OCI-LY3 (cell line): ENCODE measurements around the gene INAFM1.
"Not testable (repeated sequence)": the region's sequence is repeated elsewhere in the genome, so short reads cannot be mapped to it uniquely, and the experiment has no call there.

ENCODE experiments used
- H2AFZ ChIP-seq: fragments of 200-600, 300-600 bp; shearing (Covaris generic); 2 replicates; pipeline ENCODE4 v1.6.0; 2014; ENCODE audit warnings: antibody characterized with exemption, low read depth, low read length
- H3K27ac ChIP-seq: fragments of 200-600, 300-600 bp; sonication (generic); 2 replicates; pipeline ENCODE4 v1.5.1; 2014; ENCODE audit warnings: mild to moderate bottlenecking, low read length, moderate library complexity, mixed read lengths
- H3K27me3 ChIP-seq: fragments of 200-600, 300-600 bp; sonication (generic); 2 replicates; pipeline ENCODE4 v1.6.1; 2014; ENCODE audit warnings: low read depth, low read length, mixed read lengths
- H3K36me3 ChIP-seq: fragments of 200-600, 300-600 bp; sonication (generic); replicated peaks from 2 replicates; pipeline ENCODE3; 2014; ENCODE audit warnings: low read depth, low read length, mixed read lengths
- H3K4me1 ChIP-seq: fragments of 300-600, 200-600 bp; sonication (generic); 2 replicates; pipeline ENCODE4 v1.6.1; 2014; ENCODE audit warnings: low read length, mixed read lengths
- H3K4me2 ChIP-seq: fragments of 200-600, 300-600 bp; sonication (generic); 2 replicates; pipeline ENCODE4 v1.6.1; 2014; ENCODE audit warnings: low read length, mixed read lengths
- H3K4me3 ChIP-seq: fragments of 300-600, 200-600 bp; sonication (generic); 2 replicates; pipeline ENCODE4 v1.5.1; 2014; ENCODE audit warnings: antibody characterized with exemption, mild to moderate bottlenecking, low read length, moderate library complexity
- H3K79me2 ChIP-seq: fragments of 300-600, 200-600 bp; shearing (Covaris generic); 2 replicates; pipeline ENCODE4 v1.6.1; 2014; ENCODE audit warnings: mild to moderate bottlenecking, low read length, mixed read lengths
- H3K9ac ChIP-seq: fragments of 300-600, 200-600 bp; shearing (Covaris generic); 2 replicates; pipeline ENCODE4 v1.6.0; 2014; ENCODE audit warnings: mild to moderate bottlenecking, low read length, moderate library complexity
- H3K9me3 ChIP-seq: fragments of 200-600, 300-600 bp; shearing (Covaris generic); 2 replicates; pipeline ENCODE4 v1.6.1; 2014; ENCODE audit warnings: low read length, mixed read lengths; ENCODE audit not compliant: insufficient read depth
- H4K20me1 ChIP-seq: fragments of 200-600, 300-600 bp; sonication (generic); 2 replicates; pipeline ENCODE4 v1.6.1; 2016; ENCODE audit warnings: low read length, mixed read lengths; ENCODE audit not compliant: insufficient read depth
- EZH2phosphoT487 ChIP-seq: fragments of 200-600 bp; shearing (Covaris generic); IDR thresholded peaks from 2 replicates; pipeline ENCODE4 v1.6.1; 2018; ENCODE audit warnings: antibody characterized with exemption, mixed run types, low read depth
- TF ChIP-seq, protein P1 (sequence below): fragments of 200-600, 300-600 bp; sonication (generic); IDR thresholded peaks from 2 replicates; pipeline ENCODE4 v1.5.1; 2014; ENCODE audit warnings: antibody characterized with exemption, low read length, low read depth

The INAFM1 gene

DNA sequence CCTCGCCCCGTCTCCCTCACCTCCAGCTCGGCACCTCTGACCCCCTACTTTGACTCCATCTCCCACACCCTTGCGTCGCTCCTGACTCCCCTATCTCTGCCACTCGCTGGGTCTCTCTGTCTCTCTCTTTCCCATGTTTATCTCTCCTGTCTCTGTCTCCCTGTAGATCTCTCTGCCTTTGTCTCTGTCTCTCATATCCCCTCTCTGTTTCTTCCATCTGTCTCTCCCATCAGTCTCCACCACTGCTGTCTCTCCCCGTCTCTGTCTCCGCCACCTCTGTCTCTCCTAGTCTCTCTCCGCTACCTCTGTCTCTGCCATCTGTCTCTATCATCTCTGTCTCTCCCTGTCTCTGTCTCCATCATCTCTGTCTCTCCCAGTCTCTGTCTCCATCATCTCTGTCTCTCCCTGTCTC, 31.3 kb upstream of the INAFM1 start:
- Histone ChIP-seq H3K4me3 (peak overlapping the region; percentile 80), H3K27me3 (peaks cover 25% of the 10 kb centered on the region), H3K79me2 (no peaks in the 10 kb centered on the region), H3K9me3 (no peaks in the 10 kb centered on the region), H3K4me2 (peak overlapping the region; percentile 91), H3K36me3 (no peaks in the 10 kb centered on the region), H3K27ac (no peak overlapping the region), H2AFZ (no peak overlapping the region), H4K20me1 (no peaks in the 10 kb centered on the region), H3K9ac (peak overlapping the region; percentile 84), H3K4me1 (peaks cover 34% of the 10 kb centered on the region)
- TF ChIP-seq EZH2phosphoT487 = no peak
- TF ChIP-seq, protein P1, sequence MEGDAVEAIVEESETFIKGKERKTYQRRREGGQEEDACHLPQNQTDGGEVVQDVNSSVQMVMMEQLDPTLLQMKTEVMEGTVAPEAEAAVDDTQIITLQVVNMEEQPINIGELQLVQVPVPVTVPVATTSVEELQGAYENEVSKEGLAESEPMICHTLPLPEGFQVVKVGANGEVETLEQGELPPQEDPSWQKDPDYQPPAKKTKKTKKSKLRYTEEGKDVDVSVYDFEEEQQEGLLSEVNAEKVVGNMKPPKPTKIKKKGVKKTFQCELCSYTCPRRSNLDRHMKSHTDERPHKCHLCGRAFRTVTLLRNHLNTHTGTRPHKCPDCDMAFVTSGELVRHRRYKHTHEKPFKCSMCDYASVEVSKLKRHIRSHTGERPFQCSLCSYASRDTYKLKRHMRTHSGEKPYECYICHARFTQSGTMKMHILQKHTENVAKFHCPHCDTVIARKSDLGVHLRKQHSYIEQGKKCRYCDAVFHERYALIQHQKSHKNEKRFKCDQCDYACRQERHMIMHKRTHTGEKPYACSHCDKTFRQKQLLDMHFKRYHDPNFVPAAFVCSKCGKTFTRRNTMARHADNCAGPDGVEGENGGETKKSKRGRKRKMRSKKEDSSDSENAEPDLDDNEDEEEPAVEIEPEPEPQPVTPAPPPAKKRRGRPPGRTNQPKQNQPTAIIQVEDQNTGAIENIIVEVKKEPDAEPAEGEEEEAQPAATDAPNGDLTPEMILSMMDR = no peak

DNA sequence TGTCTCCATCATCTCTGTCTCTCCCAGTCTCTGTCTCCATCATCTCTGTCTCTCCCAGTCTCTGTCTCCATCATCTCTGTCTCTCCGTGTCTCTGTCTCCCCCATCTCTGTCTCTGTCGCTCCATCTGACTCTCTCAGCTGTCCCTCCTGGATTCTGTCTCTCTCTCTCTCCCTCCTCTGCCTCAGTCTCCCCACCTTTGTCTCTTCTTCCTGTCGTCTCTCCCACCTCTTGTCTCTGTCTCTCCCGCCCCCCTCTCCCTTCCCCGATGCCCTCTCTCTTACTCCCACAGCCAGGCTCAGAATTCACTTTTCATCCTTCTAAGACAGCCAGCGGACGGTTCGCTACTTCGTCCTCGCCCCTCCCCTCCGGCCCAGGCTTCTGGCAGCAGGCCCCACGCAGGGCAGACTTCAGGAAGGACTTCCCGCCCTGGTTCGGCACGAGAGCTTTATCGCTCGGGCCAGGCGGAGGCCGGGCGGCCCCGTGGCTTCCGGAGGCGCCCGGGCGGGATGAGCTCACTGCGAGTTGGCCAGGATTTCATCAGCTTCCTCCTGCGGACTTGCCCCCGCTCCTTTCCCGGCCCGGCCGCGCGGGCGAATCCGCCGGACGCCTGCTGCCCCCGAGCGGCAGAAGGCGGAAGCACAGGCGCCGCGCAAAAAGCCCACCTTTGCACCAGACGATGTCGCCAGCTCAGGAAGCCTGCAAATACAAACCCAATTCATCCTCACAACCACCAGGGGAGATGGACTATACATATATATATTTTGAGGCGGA, 30.7 kb upstream of the INAFM1 start:
- peak overlapping the region; percentile 34 for H3K27ac ChIP-seq
- peaks cover 22% of the 10 kb centered on the region for H3K27me3 ChIP-seq
- no peak for TF ChIP-seq EZH2phosphoT487
- TF ChIP-seq, protein P1 = peak; percentile 96
- H3K4me1 ChIP-seq = peaks cover 34% of the 10 kb centered on the region
- H3K9ac ChIP-seq = peak overlapping the region; percentile 84
- peak overlapping the region; percentile 91 for H3K4me2 ChIP-seq
- peak overlapping the region; percentile 86; the same call in 1 of the 2 replicates for H2AFZ ChIP-seq
- H3K36me3 ChIP-seq = no peaks in the 10 kb centered on the region
- H4K20me1 ChIP-seq = no peaks in the 10 kb centered on the region
- H3K79me2 ChIP-seq = no peaks in the 10 kb centered on the region
- H3K4me3 ChIP-seq = peak overlapping the region; percentile 80
- no peaks in the 10 kb centered on the region for H3K9me3 ChIP-seq

DNA sequence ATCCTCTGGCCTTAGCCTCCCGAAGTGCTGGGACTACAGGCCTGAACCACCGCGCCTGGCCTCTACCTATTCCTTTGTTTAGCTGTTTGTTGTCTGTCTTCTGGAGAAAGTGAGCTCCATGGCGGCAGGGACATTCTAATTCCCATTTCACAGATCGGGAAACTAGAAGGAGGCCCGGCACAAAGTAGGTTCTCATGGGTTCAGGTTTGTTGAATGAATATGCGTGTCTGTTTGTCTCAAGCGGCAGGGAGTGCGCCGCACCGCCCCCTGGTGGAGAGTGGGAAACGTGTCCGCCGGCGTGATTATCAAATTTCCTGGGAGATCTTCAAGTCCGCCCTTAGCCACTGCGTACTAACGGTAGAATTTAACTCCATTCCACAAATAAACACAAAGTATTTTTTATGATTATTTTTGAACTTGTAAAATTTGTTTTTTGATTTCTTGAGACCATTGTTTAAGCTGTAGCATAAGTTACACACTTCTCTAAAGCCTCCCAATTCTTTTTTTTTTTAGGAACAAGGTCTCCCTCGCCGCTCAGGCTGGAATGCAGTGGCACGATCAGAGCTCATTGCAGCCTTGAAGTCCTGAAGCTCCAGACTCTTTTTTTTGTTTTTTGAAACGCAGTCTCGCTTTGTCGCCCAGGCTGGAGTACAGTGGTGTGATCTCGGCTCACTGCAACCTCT, 27.2 kb upstream of the INAFM1 start:
- H3K27ac ChIP-seq = no peak overlapping the region
- no peak for TF ChIP-seq EZH2phosphoT487
- TF ChIP-seq, protein P1 = peak; percentile 97
- H3K4me1 ChIP-seq = peaks cover 11% of the 10 kb centered on the region; the same call in 1 of the 2 replicates
- no peaks in the 10 kb centered on the region for H3K27me3 ChIP-seq
- H3K9me3 ChIP-seq = no peaks in the 10 kb centered on the region
- H2AFZ ChIP-seq = no peak overlapping the region
- no peak overlapping the region for H3K4me3 ChIP-seq
- no peak overlapping the region for H3K4me2 ChIP-seq
- H3K9ac ChIP-seq = no peak overlapping the region
- no peaks in the 10 kb centered on the region for H4K20me1 ChIP-seq
- no peaks in the 10 kb centered on the region for H3K79me2 ChIP-seq
- H3K36me3 ChIP-seq = no peaks in the 10 kb centered on the region

DNA sequence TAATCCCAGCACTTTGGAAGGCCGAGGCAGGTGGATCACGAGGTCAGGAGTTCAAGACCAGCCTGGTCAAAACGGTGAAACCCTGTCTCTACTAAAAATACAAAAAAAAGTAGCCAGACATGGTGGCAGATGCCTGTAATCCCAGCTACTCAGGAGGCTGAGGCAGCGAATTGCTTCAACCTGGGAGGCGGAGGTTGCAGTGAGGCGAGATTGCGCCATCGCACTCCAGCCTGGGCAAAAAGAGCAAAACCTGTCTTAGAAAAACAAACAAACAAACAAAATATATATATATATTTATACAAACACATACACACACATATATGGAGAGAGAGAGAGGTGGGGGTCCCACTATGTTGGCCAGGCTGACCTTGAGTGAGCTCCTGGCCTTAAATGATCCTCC, 21.7 kb upstream of the INAFM1 start:
- H3K79me2 ChIP-seq, H3K36me3 ChIP-seq, H3K9me3 ChIP-seq, H3K4me1 ChIP-seq, H3K4me3 ChIP-seq, H3K9ac ChIP-seq, H3K27me3 ChIP-seq, H4K20me1 ChIP-seq, H3K27ac ChIP-seq, H3K4me2 ChIP-seq, H2AFZ ChIP-seq: not testable (repeated sequence)
